HEK293 (cell line): ENCODE data around the gene PDXK.

ENCODE experiments used
- CTCF ChIA-PET: fragments of 350-600 bp; formaldehyde crosslinking; extraction: SDS; loops from one replicate; lab custom pipeline; 2021; ENCODE audit warnings: antibody characterized with exemption; lab: Yijun Ruan, JAX
- POLR2A ChIA-PET: fragments of 300-600 bp; formaldehyde crosslinking; extraction: SDS; loops from one replicate; lab custom pipeline; 2020; ENCODE audit warnings: antibody characterized with exemption, inconsistent platforms; lab: Yijun Ruan, JAX
- H3K27ac ChIP-seq: fragments of 200-500 bp; sonication (Bioruptor generic); 2 replicates; pipeline ENCODE4 v1.5.1; 2014; ENCODE audit warnings: low read depth, low read length, control low read depth, inconsistent platforms; ENCODE audit errors: extremely low read depth
- H3K36me3 ChIP-seq, 2 experiments: fragments of 200-500 bp in 1 of 2; sonication (Bioruptor generic) in 1 of 2; 1 replicate in 1 of 2; 2 replicates in 1 of 2; pipeline ENCODE4 v1.5.1; 2014 to 2017; ENCODE audit warnings: inconsistent platforms in 2 of 2, low read length in 2 of 2; ENCODE audit not compliant: control insufficient read depth in 2 of 2, insufficient read depth in 1 of 2
- H3K4me1 ChIP-seq: fragments of 200-500 bp; sonication (Bioruptor generic); 2 replicates; pipeline ENCODE4 v1.5.1; 2014; ENCODE audit warnings: mild to moderate bottlenecking, low read length, inconsistent platforms; ENCODE audit not compliant: control insufficient read depth, insufficient read depth
- H3K4me3 ChIP-seq: 2 replicates; pipeline ENCODE4 v1.5.1; 2011; ENCODE audit warnings: low read depth, mild to moderate bottlenecking, control low read depth, low read length, moderate library complexity
- H3K9me3 ChIP-seq: fragments of 200-500 bp; sonication (Bioruptor generic); 2 replicates; pipeline ENCODE4 v1.5.1; 2014; ENCODE audit warnings: low read depth, low read length, inconsistent platforms; ENCODE audit not compliant: control insufficient read depth, insufficient read depth
- BCL11A ChIP-seq: fragments of 450-650 bp; formaldehyde crosslinking; IDR thresholded peaks from 2 replicates; pipeline ENCODE4 v1.5.1; 2016; ENCODE audit warnings: low read depth, missing biosample characterization, missing genetic modification characterization
- KLF1 ChIP-seq: fragments of 450-650 bp; formaldehyde crosslinking; IDR thresholded peaks from 2 replicates; pipeline ENCODE4 v1.5.1; 2016; ENCODE audit warnings: missing biosample characterization, missing genetic modification characterization
- SP7 ChIP-seq: fragments of 450-650 bp; formaldehyde crosslinking; IDR thresholded peaks from 2 replicates; pipeline ENCODE4 v1.5.1; 2016; ENCODE audit warnings: missing biosample characterization, missing genetic modification characterization
- WT1 ChIP-seq: fragments of 450-650 bp; formaldehyde crosslinking; IDR thresholded peaks from 2 replicates; pipeline ENCODE4 v1.5.1; 2016; ENCODE audit warnings: missing biosample characterization, missing genetic modification characterization
- ZBTB17 ChIP-seq: fragments of 450-650 bp; formaldehyde crosslinking; IDR thresholded peaks from 2 replicates; pipeline ENCODE4 v1.5.1; 2016; ENCODE audit warnings: missing biosample characterization, missing genetic modification characterization
- ZIC2 ChIP-seq: fragments of 450-650 bp; formaldehyde crosslinking; IDR thresholded peaks from 2 replicates; pipeline ENCODE4 v1.5.1; 2016; ENCODE audit warnings: missing biosample characterization, missing genetic modification characterization
- ZNF132 ChIP-seq: fragments of 450-650 bp; formaldehyde crosslinking; IDR thresholded peaks from 2 replicates; pipeline ENCODE4 v1.5.1; 2017; ENCODE audit warnings: missing biosample characterization, missing genetic modification characterization, borderline replicate concordance
- ZNF146 ChIP-seq: fragments of 450-650 bp; formaldehyde crosslinking; IDR thresholded peaks from 2 replicates; pipeline ENCODE4 v1.5.1; 2016; ENCODE audit warnings: missing biosample characterization, missing genetic modification characterization
- ZNF266 ChIP-seq: fragments of 450-650 bp; formaldehyde crosslinking; IDR thresholded peaks from 2 replicates; pipeline ENCODE4 v1.5.1; 2016; ENCODE audit warnings: missing biosample characterization, missing genetic modification characterization, low read depth
- ZNF292 ChIP-seq: fragments of 450-650 bp; formaldehyde crosslinking; IDR thresholded peaks from 2 replicates; pipeline ENCODE4 v1.5.1; 2016; ENCODE audit warnings: low read depth, missing biosample characterization, missing genetic modification characterization, borderline replicate concordance
- ZNF324 ChIP-seq: fragments of 450-650 bp; formaldehyde crosslinking; IDR thresholded peaks from 2 replicates; pipeline ENCODE4 v1.5.1; 2016; ENCODE audit warnings: missing biosample characterization, missing genetic modification characterization
- ZNF341 ChIP-seq: fragments of 450-650 bp; formaldehyde crosslinking; IDR thresholded peaks from 2 replicates; pipeline ENCODE4; 2016; ENCODE audit warnings: low read depth, missing biosample characterization, missing genetic modification characterization
- ZNF404 ChIP-seq: fragments of 450-650 bp; formaldehyde crosslinking; IDR thresholded peaks from 2 replicates; pipeline ENCODE4 v1.5.1; 2017; ENCODE audit warnings: missing biosample characterization, missing genetic modification characterization
- ZNF600 ChIP-seq: fragments of 450-650 bp; formaldehyde crosslinking; IDR thresholded peaks from 2 replicates; pipeline ENCODE4 v1.5.1; 2016; ENCODE audit warnings: missing biosample characterization, missing genetic modification characterization
- ZNF624 ChIP-seq: fragments of 450-650 bp; formaldehyde crosslinking; IDR thresholded peaks from 2 replicates; pipeline ENCODE4 v1.5.1; 2017; ENCODE audit warnings: missing biosample characterization, missing genetic modification characterization
- ZSCAN30 ChIP-seq: fragments of 450-650 bp; IDR thresholded peaks from 2 replicates; pipeline ENCODE4 v1.5.1; 2018; ENCODE audit warnings: missing biosample characterization, mild to moderate bottlenecking, missing genetic modification characterization, moderate library complexity
- TF ChIP-seq, protein P1 (sequence below): fragments of 450-650 bp; formaldehyde crosslinking; IDR thresholded peaks from 2 replicates; pipeline ENCODE4 v1.5.1; 2016; ENCODE audit warnings: missing biosample characterization, missing genetic modification characterization
- TF ChIP-seq, protein P2 (sequence below): fragments of 450-650 bp; formaldehyde crosslinking; IDR thresholded peaks from 2 replicates; pipeline ENCODE4 v1.5.1; 2016; ENCODE audit warnings: missing biosample characterization, missing genetic modification characterization
- TF ChIP-seq, protein P3 (sequence below): fragments of 450-650 bp; formaldehyde crosslinking; IDR thresholded peaks from 2 replicates; pipeline ENCODE4 v1.5.1; 2016; ENCODE audit warnings: missing biosample characterization, missing genetic modification characterization
- TF ChIP-seq, protein P4 (sequence below): fragments of 450-650 bp; formaldehyde crosslinking; IDR thresholded peaks from 2 replicates; pipeline ENCODE4 v1.5.1; 2016; ENCODE audit warnings: missing biosample characterization, missing genetic modification characterization, low read depth
- TF ChIP-seq, protein P5 (sequence below): fragments of 450-650 bp; formaldehyde crosslinking; IDR thresholded peaks from 2 replicates; pipeline ENCODE4 v1.5.1; 2016; ENCODE audit warnings: missing biosample characterization, missing genetic modification characterization

The PDXK gene

GRCh38 chr21:43707462-43707861 lies 11.5 kb upstream of the PDXK start:
- Histone ChIP-seq H3K9me3 (no peaks in the 10 kb centered on the region), H3K27ac (no peak overlapping the region), H3K4me3 (no peak overlapping the region)
- POLR2A ChIA-PET, result no interaction called here
- TF ChIP-seq KLF1 (peak; percentile 57), ZNF266 (tag by site-specific recombination) (no peak), SP7 (tag by site-specific recombination) (no peak), WT1 (tag by site-specific recombination) (peak; percentile 56; the same call in 1 of the 2 replicates)
- TF ChIP-seq, all 188 proteins: peak for 2
- CTCF ChIA-PET, result interaction anchor here (0.7 kb wide), 1 partner anchor 15 kb away, joined by 3 read pairs; no protein-coding TSS in a partner anchor
- no peaks in the 10 kb centered on the region for H3K36me3 ChIP-seq
- peaks cover 4% of the 10 kb centered on the region for H3K4me1 ChIP-seq

DNA sequence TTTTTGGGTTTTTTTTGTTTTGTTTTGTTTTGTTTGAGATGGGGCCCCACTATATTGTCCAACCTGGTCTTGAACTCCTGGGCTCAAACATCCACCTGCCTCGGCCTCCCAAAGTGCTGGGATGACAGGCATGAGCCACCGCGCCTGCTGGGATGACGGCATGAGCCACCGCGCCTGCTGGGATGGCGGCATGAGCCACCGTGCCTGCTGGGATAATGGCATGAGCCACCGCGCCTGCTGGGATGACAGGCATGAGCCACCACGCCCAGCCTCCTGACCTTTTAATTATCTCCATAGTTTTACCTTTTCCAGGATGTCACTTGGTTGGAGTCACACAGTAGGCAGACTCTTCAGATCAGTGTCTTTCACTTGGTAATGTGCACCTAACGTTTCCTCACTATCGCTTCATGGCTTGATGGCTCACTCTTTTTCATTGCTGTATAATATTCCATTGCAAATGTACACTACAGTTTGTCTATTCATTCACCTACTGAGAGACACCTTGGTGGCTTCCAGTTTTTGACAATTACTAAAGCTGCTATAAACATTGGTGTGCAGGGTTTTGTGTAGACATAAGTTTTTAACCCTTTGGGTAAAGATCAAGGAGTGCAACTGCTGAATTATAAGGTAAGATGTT lies 10.1 kb upstream of the PDXK start:
- H3K4me3 ChIP-seq, result no peak overlapping the region
- no peaks in the 10 kb centered on the region for H3K9me3 ChIP-seq
- ChIA-PET POLR2A (no interaction called here), CTCF (no interaction called here)
- peaks cover 6% of the 10 kb centered on the region for H3K4me1 ChIP-seq
- H3K36me3 ChIP-seq, result no peaks in the 10 kb centered on the region
- no peak for TF ChIP-seq ZNF624 (tag by site-specific recombination)
- TF ChIP-seq ZNF146 (tag by site-specific recombination), result peak; percentile 100
- TF ChIP-seq, protein P1, sequence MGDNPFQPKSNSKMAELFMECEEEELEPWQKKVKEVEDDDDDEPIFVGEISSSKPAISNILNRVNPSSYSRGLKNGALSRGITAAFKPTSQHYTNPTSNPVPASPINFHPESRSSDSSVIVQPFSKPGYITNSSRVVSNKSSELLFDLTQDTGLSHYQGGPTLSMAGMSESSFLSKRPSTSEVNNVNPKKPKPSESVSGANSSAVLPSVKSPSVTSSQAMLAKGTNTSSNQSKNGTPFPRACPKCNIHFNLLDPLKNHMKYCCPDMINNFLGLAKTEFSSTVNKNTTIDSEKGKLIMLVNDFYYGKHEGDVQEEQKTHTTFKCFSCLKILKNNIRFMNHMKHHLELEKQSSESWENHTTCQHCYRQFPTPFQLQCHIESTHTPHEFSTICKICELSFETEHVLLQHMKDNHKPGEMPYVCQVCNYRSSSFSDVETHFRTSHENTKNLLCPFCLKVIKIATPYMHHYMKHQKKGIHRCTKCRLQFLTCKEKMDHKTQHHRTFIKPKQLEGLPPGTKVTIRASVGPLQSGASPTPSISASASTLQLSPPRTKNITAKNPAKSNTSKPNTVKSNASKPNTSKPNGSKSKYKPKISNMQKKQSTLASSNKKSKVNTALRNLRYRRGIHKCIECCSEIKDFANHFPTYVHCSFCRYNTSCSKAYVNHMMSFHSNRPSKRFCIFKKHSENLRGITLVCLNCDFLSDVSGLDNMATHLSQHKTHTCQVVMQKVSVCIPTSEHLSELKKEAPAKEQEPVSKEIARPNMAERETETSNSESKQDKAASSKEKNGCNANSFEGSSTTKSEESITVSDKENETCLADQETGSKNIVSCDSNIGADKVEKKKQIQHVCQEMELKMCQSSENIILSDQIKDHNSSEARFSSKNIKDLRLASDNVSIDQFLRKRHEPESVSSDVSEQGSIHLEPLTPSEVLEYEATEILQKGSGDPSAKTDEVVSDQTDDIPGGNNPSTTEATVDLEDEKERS (tag by site-specific recombination), result peak; percentile 94
- TF ChIP-seq ZIC2 (tag by site-specific recombination), result peak; percentile 90
- TF ChIP-seq, protein P2, sequence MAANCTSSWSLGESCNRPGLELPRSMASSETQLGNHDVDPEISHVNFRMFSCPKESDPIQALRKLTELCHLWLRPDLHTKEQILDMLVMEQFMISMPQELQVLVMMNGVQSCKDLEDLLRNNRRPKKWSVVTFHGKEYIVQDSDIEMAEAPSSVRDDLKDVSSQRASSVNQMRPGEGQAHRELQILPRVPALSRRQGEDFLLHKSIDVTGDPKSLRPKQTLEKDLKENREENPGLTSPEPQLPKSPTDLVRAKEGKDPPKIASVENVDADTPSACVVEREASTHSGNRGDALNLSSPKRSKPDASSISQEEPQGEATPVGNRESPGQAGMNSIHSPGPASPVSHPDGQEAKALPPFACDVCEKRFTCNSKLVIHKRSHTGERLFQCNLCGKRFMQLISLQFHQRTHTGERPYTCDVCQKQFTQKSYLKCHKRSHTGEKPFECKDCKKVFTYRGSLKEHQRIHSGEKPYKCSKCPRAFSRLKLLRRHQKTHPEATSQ, result 0 out of 2 replicates have a peak, but pooled peaks have one; percentile 10
- TF ChIP-seq ZNF292, result no peak
- TF ChIP-seq, protein P3, sequence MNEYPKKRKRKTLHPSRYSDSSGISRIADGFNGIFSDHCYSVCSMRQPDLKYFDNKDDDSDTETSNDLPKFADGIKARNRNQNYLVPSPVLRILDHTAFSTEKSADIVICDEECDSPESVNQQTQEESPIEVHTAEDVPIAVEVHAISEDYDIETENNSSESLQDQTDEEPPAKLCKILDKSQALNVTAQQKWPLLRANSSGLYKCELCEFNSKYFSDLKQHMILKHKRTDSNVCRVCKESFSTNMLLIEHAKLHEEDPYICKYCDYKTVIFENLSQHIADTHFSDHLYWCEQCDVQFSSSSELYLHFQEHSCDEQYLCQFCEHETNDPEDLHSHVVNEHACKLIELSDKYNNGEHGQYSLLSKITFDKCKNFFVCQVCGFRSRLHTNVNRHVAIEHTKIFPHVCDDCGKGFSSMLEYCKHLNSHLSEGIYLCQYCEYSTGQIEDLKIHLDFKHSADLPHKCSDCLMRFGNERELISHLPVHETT (tag by site-specific recombination), result 0 out of 2 replicates have a peak, but pooled peaks have one; percentile 38
- no peak overlapping the region for H3K27ac ChIP-seq

- Histone ChIP-seq H3K36me3 (no peaks in the 10 kb centered on the region), H3K4me3 (no peak overlapping the region), H3K4me1 (peaks cover 6% of the 10 kb centered on the region), H3K27ac (no peak overlapping the region; the same call in 1 of the 2 replicates), H3K9me3 (no peaks in the 10 kb centered on the region)
- ChIA-PET POLR2A (interaction anchor here (0.9 kb wide), 1 partner anchor 41 kb away, joined by 3 read pairs; no protein-coding TSS in a partner anchor), CTCF (no interaction called here)
- peak; percentile 75 for TF ChIP-seq ZNF600 (tag by site-specific recombination)
- TF ChIP-seq ZNF404, result no peak
- TF ChIP-seq, protein P4, sequence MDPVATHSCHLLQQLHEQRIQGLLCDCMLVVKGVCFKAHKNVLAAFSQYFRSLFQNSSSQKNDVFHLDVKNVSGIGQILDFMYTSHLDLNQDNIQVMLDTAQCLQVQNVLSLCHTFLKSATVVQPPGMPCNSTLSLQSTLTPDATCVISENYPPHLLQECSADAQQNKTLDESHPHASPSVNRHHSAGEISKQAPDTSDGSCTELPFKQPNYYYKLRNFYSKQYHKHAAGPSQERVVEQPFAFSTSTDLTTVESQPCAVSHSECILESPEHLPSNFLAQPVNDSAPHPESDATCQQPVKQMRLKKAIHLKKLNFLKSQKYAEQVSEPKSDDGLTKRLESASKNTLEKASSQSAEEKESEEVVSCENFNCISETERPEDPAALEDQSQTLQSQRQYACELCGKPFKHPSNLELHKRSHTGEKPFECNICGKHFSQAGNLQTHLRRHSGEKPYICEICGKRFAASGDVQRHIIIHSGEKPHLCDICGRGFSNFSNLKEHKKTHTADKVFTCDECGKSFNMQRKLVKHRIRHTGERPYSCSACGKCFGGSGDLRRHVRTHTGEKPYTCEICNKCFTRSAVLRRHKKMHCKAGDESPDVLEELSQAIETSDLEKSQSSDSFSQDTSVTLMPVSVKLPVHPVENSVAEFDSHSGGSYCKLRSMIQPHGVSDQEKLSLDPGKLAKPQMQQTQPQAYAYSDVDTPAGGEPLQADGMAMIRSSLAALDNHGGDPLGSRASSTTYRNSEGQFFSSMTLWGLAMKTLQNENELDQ, result no peak
- peak; percentile 74 for TF ChIP-seq ZBTB17 (tag by site-specific recombination)
- TF ChIP-seq, protein P5, sequence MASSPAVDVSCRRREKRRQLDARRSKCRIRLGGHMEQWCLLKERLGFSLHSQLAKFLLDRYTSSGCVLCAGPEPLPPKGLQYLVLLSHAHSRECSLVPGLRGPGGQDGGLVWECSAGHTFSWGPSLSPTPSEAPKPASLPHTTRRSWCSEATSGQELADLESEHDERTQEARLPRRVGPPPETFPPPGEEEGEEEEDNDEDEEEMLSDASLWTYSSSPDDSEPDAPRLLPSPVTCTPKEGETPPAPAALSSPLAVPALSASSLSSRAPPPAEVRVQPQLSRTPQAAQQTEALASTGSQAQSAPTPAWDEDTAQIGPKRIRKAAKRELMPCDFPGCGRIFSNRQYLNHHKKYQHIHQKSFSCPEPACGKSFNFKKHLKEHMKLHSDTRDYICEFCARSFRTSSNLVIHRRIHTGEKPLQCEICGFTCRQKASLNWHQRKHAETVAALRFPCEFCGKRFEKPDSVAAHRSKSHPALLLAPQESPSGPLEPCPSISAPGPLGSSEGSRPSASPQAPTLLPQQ (tag by site-specific recombination), result no peak
- no peak for TF ChIP-seq ZNF324 (tag by site-specific recombination)
- TF ChIP-seq ZNF132 (tag by site-specific recombination), result no peak
- TF ChIP-seq BCL11A, result 0 out of 2 replicates have a peak, but pooled peaks have one; percentile 24
- no peak for TF ChIP-seq ZSCAN30 (tag by site-specific recombination)
- TF ChIP-seq ZNF341, result 0 out of 2 replicates have a peak, but pooled peaks have one; percentile 17
Measured at GRCh38 chr21:43712268-43712942, 6.5 kb upstream of the PDXK start.
